Muscle of leg (tissue), 11 donors: ENCODE data around the gene SUMO4. TPM values are rescaled to one million over a fixed set of nuclear protein-coding genes. Genes with fewer than 3 reads are reported as not detected.

Experiments used
- DNase-seq: peaks from one replicate; pipeline ENCODE4 v3.0.0; 2013
- H3K27ac ChIP-seq: one replicate; pipeline ENCODE4 v1.5.1; 2013; ENCODE audit warnings: mild to moderate bottlenecking, low read length, control low read depth
- H3K27me3 ChIP-seq: one replicate; pipeline ENCODE4 v1.6.1; 2013; ENCODE audit warnings: low read length; ENCODE audit not compliant: control insufficient read depth, insufficient read depth
- H3K36me3 ChIP-seq: one replicate; pipeline ENCODE4 v1.6.1; 2013; ENCODE audit warnings: low read length; ENCODE audit not compliant: control insufficient read depth, insufficient read depth
- H3K4me1 ChIP-seq: one replicate; pipeline ENCODE4 v1.6.1; 2013; ENCODE audit warnings: low read length; ENCODE audit not compliant: control insufficient read depth, insufficient read depth
- H3K4me3 ChIP-seq: one replicate; pipeline ENCODE4 v1.5.1; 2013; ENCODE audit warnings: low read length, control low read depth
- H3K9me3 ChIP-seq: replicated peaks from 2 replicates; pipeline ENCODE4 v1.6.1; 2013; ENCODE audit warnings: low read depth, low read length; ENCODE audit not compliant: control insufficient read depth
- WGBS: methylation state at CpG from one replicate; pipeline ENCODE4 v1.1.5; 2013; ENCODE audit warnings: missing lambda C conversion rate; ENCODE audit not compliant: insufficient coverage; 5-methylcytosine and 5-hydroxymethylcytosine counted together
- polyA plus RNA-seq, 8 donors: library from polyadenylated mRNA; unstranded; fragments of 120-200 nt; gene quantifications; one replicate each; pipeline versions ENCODE4 v1.2.1 to v1.2.3, GENCODE V29; 2013; ENCODE audit warnings: inconsistent platforms in 1 of 8, low replicate concordance in 1 of 8; ENCODE audit not compliant: insufficient read length in 8 of 8, insufficient read depth in 1 of 8
- total RNA-seq: library from RNA; stranded (reverse); fragments of 120-200 nt; gene quantifications from one replicate; pipeline ENCODE4 v1.2.4, GENCODE V29; 2013

The SUMO4 gene
- total and polyA plus RNA-seq, 9 donors = 0.19 to 2.2 (median 0.29) TPM

GRCh38 chr6:149387779-149388512 is 12.1 kb upstream of the SUMO4 start:
- Histone ChIP-seq H3K27ac (no peak overlapping the region), H3K36me3 (peaks cover 3% of the 10 kb centered on the region), H3K4me1 (no peaks in the 10 kb centered on the region), H3K27me3 (no peaks in the 10 kb centered on the region), H3K9me3 (no peaks in the 10 kb centered on the region), H3K4me3 (no peak overlapping the region)
- DNase-seq = no peak
- no CpG with 5 or more reads among the region's 1 CpG for WGBS

GRCh38 chr6:149389509-149390297 is 10.4 kb upstream of the SUMO4 start:
- H3K27me3 ChIP-seq = no peaks in the 10 kb centered on the region
- no peak overlapping the region for H3K4me3 ChIP-seq
- peak; percentile 5 for DNase-seq
- H3K9me3 ChIP-seq = no peaks in the 10 kb centered on the region
- no peaks in the 10 kb centered on the region for H3K4me1 ChIP-seq
- no CpG with 5 or more reads among the region's 3 CpGs for WGBS
- no peaks in the 10 kb centered on the region for H3K36me3 ChIP-seq
- H3K27ac ChIP-seq = no peak overlapping the region

GRCh38 chr6:149392093-149392492 is 8.0 kb upstream of the SUMO4 start:
- no peak for DNase-seq
- Histone ChIP-seq H3K9me3 (no peaks in the 10 kb centered on the region), H3K4me3 (no peak overlapping the region), H3K4me1 (no peaks in the 10 kb centered on the region), H3K36me3 (no peaks in the 10 kb centered on the region), H3K27ac (no peak overlapping the region), H3K27me3 (no peaks in the 10 kb centered on the region)
- WGBS = 100% methylated on average over 1 of the region's 6 CpGs

- no peaks in the 10 kb centered on the region for H3K4me1 ChIP-seq
- H3K36me3 ChIP-seq = no peaks in the 10 kb centered on the region
- no peak for DNase-seq
- no peak overlapping the region for H3K4me3 ChIP-seq
- H3K9me3 ChIP-seq = no peaks in the 10 kb centered on the region
- no peaks in the 10 kb centered on the region for H3K27me3 ChIP-seq
- no peak overlapping the region for H3K27ac ChIP-seq
Observed at GRCh38 chr6:149392535-149392934, 7.5 kb upstream of the SUMO4 start.

- Histone ChIP-seq H3K27ac (no peak overlapping the region), H3K36me3 (peaks cover 3% of the 10 kb centered on the region), H3K9me3 (no peaks in the 10 kb centered on the region), H3K27me3 (no peaks in the 10 kb centered on the region), H3K4me3 (no peak overlapping the region), H3K4me1 (no peaks in the 10 kb centered on the region)
- DNase-seq = no peak
Observed at GRCh38 chr6:149393002-149393679, 6.9 kb upstream of the SUMO4 start.

GRCh38 chr6:149395185-149395584 is 4.9 kb upstream of the SUMO4 start:
- no peaks in the 10 kb centered on the region for H3K4me1 ChIP-seq
- H3K27me3 ChIP-seq = no peaks in the 10 kb centered on the region

GRCh38 chr6:149397384-149397783 is 2.7 kb upstream of the SUMO4 start:
- Histone ChIP-seq H3K4me1 (no peaks in the 10 kb centered on the region), H3K27ac (no peak overlapping the region), H3K4me3 (no peak overlapping the region), H3K9me3 (no peaks in the 10 kb centered on the region), H3K36me3 (peaks cover 10% of the 10 kb centered on the region), H3K27me3 (no peaks in the 10 kb centered on the region)
- 100% methylated on average over 1 of the region's 6 CpGs for WGBS
- DNase-seq = no peak

More at GRCh38 chr6:149395185-149395584, 4.9 kb upstream of the SUMO4 start:
- H3K4me3 ChIP-seq = no peak overlapping the region
- H3K36me3 ChIP-seq = peaks cover 6% of the 10 kb centered on the region
- no peak for DNase-seq
- H3K27ac ChIP-seq = no peak overlapping the region
- no peaks in the 10 kb centered on the region for H3K9me3 ChIP-seq

GRCh38 chr6:149403534-149403933 is 3.5 kb downstream of the SUMO4 start:
- no peak overlapping the region for H3K27ac ChIP-seq
- no peak for DNase-seq
- H3K4me1 ChIP-seq = no peaks in the 10 kb centered on the region
- peaks cover 15% of the 10 kb centered on the region for H3K36me3 ChIP-seq
- no peaks in the 10 kb centered on the region for H3K27me3 ChIP-seq
- H3K9me3 ChIP-seq = no peaks in the 10 kb centered on the region
- WGBS = 100% methylated on average over 2 of the region's 3 CpGs
- H3K4me3 ChIP-seq = no peak overlapping the region

GRCh38 chr6:149405823-149406765 is 6.0 kb downstream of the SUMO4 start:
- DNase-seq = peak; percentile 21
- H3K36me3 ChIP-seq = peaks cover 22% of the 10 kb centered on the region
- WGBS = 90% methylated on average over 2 of the region's 5 CpGs
- no peaks in the 10 kb centered on the region for H3K9me3 ChIP-seq
- H3K4me3 ChIP-seq = no peak overlapping the region
- no peaks in the 10 kb centered on the region for H3K4me1 ChIP-seq
- no peak overlapping the region for H3K27ac ChIP-seq
- no peaks in the 10 kb centered on the region for H3K27me3 ChIP-seq
